ENCODE data around the gene ADARB1.

The ADARB1 gene

GRCh38 chr21:45258466-45258865, 184.1 kb downstream of the ADARB1 start:
- Mint-ChIP-seq H3K4me3 (no peak overlapping the region), H3K9me3 (no peaks in the 10 kb centered on the region), H3K36me3 (ENCODE audit: low read depth) (peaks cover 18% of the 10 kb centered on the region), H3K4me1 (peaks cover 21% of the 10 kb centered on the region), H3K27me3 (ENCODE audit: low read depth, poor library complexity) (no peaks in the 10 kb centered on the region), H3K27ac (no peak overlapping the region)
- no peak for DNase-seq
- no peak for TF ChIP-seq CTCF (IDR thresholded peaks at IDR 0.05)

GRCh38 chr21:45259206-45259840, 184.9 kb downstream of the ADARB1 start:
- H3K9me3 Mint-ChIP-seq = no peaks in the 10 kb centered on the region
- peaks cover 25% of the 10 kb centered on the region for H3K36me3 Mint-ChIP-seq (ENCODE audit: low read depth)
- H3K27ac Mint-ChIP-seq = no peak overlapping the region
- no peak for TF ChIP-seq CTCF (IDR thresholded peaks at IDR 0.05)
- no peaks in the 10 kb centered on the region for H3K27me3 Mint-ChIP-seq (ENCODE audit: low read depth, poor library complexity)
- peaks cover 17% of the 10 kb centered on the region for H3K4me1 Mint-ChIP-seq
- H3K4me3 Mint-ChIP-seq = no peak overlapping the region
- DNase-seq = no peak

DNA sequence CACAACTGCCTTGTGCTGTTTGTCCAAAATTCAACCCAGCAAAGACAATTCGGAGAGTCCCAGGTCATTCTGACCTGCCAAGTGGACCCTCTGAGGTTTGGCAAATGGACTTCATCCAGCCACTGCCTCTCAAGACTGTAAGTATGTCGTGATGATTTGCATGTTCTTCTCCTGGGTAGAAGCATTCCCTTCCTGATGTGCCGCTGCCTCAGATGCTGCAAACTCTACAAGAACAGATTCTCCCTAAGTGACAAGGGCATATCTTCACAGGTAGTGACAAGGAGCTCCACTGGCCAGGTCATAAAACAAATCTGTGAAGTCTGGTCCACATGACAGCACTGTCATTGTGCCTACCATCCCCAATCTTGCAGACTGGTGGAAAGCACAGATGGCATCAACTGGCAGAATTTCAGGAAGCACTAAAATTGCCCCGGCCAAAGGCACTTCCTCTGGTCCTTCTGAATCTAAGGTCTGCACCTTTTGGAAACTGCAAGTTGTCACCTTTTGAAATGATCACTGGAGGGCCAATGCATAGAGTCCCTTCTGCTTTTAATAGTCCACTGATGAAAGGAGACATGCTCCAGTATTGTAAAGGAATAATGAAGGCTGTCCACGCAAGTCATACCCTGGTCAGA, 185.9 kb downstream of the ADARB1 start:
- no peak for DNase-seq
- Mint-ChIP-seq H3K4me3 (no peak overlapping the region), H3K27me3 (ENCODE audit: low read depth, poor library complexity) (no peaks in the 10 kb centered on the region), H3K9me3 (no peaks in the 10 kb centered on the region), H3K36me3 (ENCODE audit: low read depth) (peaks cover 25% of the 10 kb centered on the region), H3K27ac (no peak overlapping the region), H3K4me1 (peaks cover 9% of the 10 kb centered on the region)
- no peak for TF ChIP-seq CTCF (IDR thresholded peaks at IDR 0.05)

DNA sequence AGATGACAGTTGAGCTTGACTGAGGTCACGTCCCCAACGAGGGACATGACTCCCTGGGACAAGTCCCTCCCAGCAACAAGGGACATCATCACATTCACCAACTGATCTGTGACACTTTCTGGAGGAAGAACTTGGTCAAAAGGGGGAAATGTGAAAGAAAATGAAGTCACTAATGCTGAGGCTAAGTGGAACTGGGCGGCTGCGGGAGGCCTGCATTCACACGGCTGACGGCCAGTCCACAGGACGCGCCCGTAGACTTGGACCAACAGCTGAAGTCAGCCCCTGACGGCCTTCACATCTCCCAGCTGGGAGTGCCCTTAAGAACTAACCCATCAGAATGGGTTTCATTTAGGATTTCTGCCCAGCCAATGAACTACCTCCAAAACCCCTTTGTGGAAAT, 186.7 kb downstream of the ADARB1 start:
- no peaks in the 10 kb centered on the region for H3K27me3 Mint-ChIP-seq (ENCODE audit: low read depth, poor library complexity)
- H3K27ac Mint-ChIP-seq = no peak overlapping the region
- peaks cover 9% of the 10 kb centered on the region for H3K4me1 Mint-ChIP-seq
- H3K4me3 Mint-ChIP-seq = no peak overlapping the region
- H3K36me3 Mint-ChIP-seq (ENCODE audit: low read depth) = peaks cover 33% of the 10 kb centered on the region
- no peaks in the 10 kb centered on the region for H3K9me3 Mint-ChIP-seq
- DNase-seq = no peak
- TF ChIP-seq CTCF (IDR thresholded peaks at IDR 0.05) = no peak

- H3K4me1 Mint-ChIP-seq = peaks cover 9% of the 10 kb centered on the region
- no peak for TF ChIP-seq CTCF (IDR thresholded peaks at IDR 0.05)
- H3K4me3 Mint-ChIP-seq = no peak overlapping the region
Observed at GRCh38 chr21:45262041-45262581, 187.7 kb downstream of the ADARB1 start.

GRCh38 chr21:45262616-45263015, 188.2 kb downstream of the ADARB1 start:
- no peak for TF ChIP-seq CTCF (IDR thresholded peaks at IDR 0.05)
- peaks cover 9% of the 10 kb centered on the region for H3K4me1 Mint-ChIP-seq
- no peak for DNase-seq
- no peaks in the 10 kb centered on the region for H3K27me3 Mint-ChIP-seq (ENCODE audit: low read depth, poor library complexity)
- no peak overlapping the region for H3K27ac Mint-ChIP-seq
- no peak overlapping the region for H3K4me3 Mint-ChIP-seq
- peaks cover 11% of the 10 kb centered on the region for H3K9me3 Mint-ChIP-seq
- peaks cover 46% of the 10 kb centered on the region for H3K36me3 Mint-ChIP-seq (ENCODE audit: low read depth)

More at GRCh38 chr21:45262041-45262581, 187.7 kb downstream of the ADARB1 start:
- Mint-ChIP-seq H3K9me3 (peaks cover 6% of the 10 kb centered on the region), H3K36me3 (ENCODE audit: low read depth) (peaks cover 41% of the 10 kb centered on the region), H3K27me3 (ENCODE audit: low read depth, poor library complexity) (no peaks in the 10 kb centered on the region), H3K27ac (no peak overlapping the region)
- no peak for DNase-seq
